Stimulated activated CD8-positive, alpha-beta memory T cell treated with anti-CD3 and anti-CD28 coated beads, Interleukin-12 subunit alpha, Interleukin-12 subunit beta, amount 100 ng/mL, for 24 hours (primary cell): ENCODE data around the gene PXN.
"Not testable (repeated sequence)": the region's sequence is repeated elsewhere in the genome, so short reads cannot be mapped to it uniquely, and the experiment has no call there.

Experiments used
- DNase-seq: peaks from one replicate; pipeline ENCODE4 v3.0.0-alpha.2; 2020; ENCODE audit errors: extremely low read depth

PXN gene

DNA sequence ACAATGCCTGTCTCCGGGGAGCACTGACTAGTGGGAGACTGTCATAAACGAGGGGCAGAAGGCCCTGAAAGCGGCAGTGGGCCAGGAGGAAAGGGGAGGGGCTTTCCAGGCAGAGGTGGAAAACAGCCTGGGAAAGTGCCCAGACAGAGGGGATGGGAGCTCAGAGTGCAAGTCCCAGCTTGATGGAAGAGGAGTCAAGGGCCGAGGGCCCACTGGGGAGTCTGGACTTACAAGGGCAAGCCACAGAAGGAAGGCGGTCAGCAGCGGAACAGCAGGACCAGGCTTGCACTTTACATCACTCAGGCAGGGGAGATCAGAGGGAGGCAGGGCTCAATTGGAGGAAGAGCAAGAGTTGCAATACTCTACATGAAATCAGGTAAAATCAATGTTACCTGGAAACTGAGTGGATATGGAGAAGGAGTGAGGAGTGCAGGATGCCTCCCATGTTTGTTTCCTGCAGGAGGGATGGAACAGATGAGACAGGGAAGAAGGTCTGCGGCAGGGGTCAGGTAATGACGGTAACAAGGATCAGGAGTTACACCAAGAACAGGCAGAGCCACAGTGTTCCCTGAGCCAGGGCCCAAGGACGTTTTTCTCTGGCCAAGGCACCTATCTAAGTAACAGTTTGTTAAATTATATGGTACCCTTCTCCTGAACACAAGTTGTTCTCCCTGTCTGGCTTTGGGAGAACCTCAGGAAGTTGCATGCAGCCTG is 23.8 kb downstream of the PXN start:
- DNase-seq: no peak

DNA sequence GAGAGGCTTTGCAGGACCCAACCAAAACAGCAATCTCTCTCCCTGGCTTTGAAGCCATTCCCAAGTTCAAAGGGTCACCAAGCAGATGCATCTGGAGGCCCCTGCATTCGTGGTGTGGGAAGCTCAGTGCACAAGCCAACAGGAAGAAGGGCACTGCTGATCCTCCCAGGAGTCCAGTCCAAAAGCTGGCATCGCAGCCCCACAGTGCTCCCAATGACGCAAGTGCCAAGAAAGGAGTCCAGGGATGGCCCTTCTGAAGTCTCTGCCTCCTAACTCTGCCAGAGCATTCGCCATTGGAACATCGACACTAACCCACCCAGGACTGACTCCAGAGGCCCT is 25.1 kb downstream of the PXN start:
- DNase-seq: no peak

DNA sequence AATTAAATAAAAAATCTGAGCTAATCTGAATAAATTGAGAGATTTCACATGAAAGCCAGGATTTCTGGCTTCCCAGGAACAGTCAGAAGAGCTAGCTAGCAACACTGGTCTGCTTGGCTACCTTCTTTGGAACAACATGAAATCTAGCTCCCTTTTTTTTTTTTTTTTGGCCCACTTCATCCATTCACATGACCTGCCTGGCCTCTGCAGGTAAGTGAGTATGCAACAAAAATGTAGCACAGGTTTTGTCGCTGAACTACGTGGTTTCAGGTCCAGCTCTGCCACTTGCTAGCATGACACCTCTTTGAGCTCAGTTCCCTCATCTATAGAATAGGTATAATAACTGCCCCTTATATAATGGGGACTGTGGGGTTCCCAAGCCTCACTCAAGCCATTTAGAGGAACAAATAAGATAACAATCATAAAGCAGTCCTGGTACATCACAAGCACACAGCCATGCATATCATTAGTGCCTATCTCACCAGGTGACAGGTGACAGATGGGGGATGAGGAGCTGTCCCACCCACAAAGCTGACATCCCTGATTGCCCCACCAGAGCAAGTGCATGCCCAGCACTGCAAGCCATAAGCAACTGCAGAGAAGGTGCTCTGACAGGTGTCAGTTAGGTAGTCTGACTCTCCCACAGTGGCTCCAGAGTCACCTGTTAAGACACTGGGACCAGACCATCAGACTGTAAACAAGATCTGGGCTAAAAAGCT is 25.6 kb downstream of the PXN start:
- DNase-seq: no peak

DNA sequence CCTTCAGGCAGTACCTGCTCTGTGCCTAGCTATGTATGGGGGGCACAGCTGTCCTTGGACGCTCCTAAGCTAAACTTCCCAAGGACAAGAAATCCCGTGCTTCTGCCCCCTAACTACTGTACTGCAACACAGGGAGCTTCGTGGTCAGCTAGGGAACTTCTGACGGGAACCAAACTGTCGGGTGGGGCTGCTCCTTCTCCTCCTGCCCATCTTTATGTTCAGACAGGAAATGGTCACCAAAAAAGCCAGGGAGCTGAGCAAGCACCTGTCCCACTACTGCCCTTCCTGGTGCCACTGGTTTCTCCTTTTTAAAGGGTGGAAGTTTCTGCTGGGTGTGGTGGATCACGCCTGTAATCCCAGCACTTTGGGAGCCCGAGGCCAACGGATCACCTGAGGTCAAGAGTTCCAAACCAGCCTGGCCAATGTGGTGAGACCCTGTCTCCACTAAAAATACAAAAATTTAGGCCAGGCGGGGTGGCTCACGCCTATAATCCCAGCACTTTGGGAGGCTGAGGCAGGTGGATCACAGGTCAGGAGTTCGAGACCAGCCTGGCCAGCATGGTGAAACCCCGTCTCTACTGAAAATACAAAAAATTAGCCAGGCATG is 26.6 kb downstream of the PXN start:
- DNase-seq: no peak

DNA sequence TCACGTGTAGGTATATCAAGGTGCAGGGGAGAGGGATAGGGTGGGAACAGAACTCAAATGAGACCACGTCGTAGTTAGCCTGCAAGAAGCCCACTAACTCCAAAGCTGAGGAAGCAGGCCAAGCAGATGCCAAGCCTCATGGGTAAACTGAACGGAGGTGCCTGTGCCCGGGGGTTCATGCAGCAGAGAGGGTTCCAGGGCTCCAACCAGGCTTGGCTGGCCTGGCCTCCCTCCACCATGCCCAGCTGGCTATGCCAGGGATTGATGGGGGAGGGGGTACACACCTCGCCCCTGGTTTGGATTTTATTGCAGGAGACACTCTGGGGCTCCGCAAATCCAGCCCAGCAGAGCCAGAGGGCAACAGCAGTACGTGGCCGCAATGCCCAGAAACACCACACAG is 27.3 kb downstream of the PXN start:
- no peak for DNase-seq

DNA sequence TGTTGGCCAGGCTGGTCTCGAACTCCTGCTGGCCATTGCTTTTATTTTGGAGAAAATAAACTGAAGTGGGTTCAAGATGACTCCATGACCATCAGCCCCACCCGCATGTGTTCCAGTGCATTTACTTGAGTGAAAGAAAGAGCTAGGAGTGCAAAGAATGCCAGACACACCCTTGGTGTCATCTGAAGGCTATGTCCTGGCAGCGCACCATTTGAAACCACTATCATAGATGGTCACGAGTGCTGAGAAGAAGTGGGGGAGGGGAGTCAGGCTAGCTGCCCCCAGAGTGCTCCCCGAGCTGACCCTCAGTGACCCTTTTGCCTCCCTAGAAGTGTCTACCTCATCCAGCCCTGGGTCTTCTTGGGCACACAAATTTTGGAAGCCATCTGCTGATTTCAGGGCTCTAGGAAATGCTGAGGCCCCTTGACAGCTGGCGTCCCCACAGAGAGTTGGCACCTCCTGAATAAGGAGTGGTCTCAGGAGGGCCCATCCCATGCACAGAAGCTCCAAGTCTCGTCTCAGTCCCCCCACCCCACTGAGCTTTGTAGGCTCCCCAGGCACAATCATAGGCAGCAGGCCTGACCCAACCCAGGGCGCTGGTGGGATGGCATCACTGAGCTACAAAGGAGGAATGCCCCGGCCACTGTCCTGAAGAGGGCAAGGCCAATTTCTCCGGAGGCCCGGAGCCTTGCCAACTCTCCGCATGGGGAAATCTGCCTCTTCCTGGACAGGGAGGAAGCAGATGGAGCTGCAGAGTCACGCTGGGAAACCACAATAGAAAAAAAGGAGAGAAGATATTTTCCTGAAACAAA is 28.0 kb downstream of the PXN start:
- no peak for DNase-seq

DNA sequence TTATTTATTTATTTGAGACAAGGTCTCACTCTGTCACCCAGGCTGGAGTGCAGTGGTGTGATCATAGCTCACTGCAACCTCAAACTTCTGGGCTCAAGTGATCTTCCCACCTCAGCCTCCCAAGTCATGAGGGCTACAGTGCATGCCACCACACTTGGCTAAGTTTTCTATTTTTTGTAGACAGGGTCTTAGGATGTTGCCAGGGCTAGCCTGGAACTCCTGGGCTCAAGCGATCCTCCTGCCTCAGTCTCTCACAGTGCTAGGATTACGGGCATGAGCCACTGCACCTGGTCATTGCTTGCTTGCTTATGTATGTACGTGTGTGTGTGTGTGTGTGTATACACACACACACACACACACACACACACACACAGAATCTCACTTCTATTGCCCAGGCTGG is 28.7 kb downstream of the PXN start:
- DNase-seq: not testable (repeated sequence)

DNA sequence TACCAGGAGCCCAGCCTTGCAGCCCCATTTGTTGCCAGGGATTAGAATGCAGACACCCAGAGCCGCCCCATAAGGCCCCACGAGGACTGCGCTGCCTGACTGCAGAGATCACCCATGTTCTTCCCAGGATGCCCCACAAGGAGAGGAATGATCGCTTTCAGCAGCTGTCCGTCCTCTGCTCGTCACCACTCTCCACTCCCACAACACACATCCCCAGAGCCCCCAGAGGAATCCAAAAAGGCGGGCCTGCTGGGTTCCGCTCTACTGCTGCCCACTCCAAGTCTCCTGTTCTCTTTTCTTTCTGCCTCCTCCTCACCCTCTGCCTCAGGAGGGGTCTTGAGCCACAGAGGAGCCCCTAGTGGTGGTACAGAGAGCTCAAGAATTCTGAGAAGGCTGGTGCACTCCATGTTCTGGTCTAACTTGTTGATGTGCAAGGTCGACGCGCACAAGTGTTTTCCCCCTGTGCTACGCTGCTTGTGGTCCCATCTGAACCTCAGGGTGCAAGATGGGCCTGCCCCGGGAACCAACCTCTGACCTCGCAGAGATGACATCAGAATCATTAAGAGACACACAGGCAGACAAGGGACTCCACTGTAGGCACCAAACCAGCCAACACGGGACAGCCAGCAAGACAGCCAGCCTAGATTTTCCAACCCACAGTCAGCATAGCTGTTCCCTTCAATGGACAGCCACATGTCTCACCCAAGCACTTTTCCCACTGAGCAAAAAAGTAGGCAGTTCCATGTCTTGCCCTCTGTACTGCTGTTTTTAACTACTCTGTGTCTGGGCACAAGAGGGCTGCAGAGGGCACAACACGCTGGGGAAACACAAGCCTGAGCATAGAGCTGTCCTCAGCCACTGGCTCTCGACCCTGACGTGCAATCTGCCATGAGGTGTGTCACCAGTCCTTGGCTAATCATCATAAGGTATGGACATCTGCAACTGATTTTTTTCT is 29.9 kb downstream of the PXN start:
- no peak for DNase-seq

DNA sequence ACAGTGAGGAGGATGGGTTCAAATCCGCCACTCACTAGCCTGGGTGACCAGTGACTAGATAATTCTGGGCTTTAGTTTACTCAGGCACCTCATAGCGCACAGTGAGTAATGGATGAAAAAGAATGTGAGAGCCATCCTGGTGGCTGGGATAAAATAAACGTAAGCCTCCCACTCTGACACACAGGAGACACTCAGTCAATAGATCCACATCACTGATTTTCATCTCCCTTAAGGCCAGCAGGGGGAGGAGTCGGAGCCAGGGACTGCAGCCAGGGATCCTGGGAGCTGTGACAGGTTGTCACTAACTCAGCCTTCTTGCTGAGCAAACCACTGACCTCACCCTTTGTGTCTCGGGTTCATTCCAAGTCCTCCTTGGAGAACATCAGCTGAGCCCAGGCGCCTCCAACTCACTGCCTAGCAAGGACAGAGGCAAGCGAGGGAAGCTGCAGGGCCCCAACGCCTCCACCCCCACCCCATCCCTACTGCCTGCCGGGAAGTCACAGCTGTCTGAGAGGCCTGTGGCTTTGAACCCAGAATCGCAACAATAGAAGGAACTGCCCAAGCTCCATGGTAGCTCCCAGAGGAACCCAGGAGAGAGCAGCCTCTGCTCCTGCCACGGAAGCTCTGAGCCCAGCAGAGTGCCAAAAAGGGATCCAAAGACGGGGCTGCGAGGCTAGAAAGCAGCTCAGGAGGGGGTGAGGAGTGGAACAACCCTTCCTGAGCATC is 30.7 kb downstream of the PXN start:
- no peak for DNase-seq

DNA sequence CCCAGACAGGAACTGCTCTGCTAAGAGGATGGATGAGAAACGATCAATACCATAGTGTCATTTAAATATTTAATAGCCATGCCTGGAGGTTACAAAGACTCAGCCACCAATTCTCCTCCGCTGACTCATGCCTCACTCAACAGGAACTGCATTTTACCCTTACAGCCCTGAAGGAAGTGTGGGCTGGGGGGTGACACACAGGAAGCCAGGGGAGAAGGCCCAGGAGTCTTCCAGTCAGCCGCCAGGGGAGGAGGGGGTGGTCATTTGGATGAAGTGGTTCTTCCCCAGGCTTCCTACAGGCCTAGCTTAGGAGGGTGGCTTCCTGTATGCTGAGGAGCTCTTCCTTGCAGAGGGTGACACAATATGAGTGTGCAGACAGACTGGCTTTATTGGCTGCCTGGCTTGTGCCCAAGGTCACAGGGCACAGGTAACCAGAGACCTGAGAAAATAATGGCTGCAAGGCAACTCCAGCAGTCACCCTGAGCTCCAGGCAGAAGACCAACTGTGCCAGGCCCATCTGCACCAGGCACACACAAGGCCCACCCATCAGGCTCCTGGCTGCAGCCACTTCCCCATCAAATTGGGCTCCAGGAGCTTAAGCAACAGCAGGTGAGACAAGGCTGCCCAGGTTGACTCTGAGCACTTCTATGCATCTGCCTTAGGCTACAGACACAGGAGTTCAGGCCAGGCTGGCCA is 34.1 kb downstream of the PXN start:
- peak; percentile 54 for DNase-seq

DNA sequence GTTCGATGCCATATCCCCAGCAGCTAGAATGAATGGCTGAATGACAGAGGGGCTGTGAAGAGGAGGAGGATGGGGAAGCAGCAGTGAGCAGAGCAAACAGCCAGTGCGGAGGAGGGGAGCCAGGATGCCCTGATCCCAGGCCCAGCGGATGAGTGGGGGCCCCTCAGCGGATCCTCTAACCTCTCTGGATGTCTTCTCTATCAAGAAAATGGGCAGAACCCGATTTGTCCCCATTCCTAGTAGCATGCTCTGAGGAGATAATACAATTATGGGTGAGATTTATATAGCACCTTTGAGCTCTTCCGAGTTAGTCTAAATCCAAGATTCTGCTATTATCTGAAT is 34.6 kb downstream of the PXN start:
- no peak for DNase-seq

DNA sequence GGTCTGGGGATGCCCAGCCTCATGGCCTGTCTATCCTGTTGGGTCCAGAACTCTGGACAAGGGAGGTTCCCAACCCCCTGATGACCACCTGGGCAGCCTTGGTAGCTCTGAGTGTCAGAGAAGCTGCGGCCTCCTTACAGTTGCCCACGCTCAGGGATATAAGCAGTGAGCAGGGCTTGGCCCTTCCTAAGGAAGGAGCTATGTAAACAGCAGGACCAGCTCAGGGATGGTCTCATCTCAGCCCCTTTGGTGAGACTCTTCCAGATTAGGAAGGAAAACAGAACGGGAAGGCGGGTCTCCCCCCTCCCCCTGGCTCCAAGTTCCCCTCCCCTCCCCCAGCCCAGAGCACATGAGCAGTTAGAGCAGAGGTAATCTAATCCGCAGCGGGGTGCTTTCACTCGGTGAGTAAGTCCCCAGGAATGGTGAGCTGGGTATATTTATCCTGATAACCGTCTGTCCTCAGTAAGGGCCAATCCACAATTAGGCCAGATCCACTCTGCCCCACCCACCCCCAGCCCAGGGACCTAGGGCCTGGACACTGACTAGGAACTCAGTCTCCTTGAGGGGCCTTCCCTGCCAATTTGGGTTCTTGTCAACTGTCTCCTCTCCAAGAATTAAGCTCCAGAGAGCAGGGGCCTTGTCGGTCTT is 35.1 kb downstream of the PXN start:
- no peak for DNase-seq

DNA sequence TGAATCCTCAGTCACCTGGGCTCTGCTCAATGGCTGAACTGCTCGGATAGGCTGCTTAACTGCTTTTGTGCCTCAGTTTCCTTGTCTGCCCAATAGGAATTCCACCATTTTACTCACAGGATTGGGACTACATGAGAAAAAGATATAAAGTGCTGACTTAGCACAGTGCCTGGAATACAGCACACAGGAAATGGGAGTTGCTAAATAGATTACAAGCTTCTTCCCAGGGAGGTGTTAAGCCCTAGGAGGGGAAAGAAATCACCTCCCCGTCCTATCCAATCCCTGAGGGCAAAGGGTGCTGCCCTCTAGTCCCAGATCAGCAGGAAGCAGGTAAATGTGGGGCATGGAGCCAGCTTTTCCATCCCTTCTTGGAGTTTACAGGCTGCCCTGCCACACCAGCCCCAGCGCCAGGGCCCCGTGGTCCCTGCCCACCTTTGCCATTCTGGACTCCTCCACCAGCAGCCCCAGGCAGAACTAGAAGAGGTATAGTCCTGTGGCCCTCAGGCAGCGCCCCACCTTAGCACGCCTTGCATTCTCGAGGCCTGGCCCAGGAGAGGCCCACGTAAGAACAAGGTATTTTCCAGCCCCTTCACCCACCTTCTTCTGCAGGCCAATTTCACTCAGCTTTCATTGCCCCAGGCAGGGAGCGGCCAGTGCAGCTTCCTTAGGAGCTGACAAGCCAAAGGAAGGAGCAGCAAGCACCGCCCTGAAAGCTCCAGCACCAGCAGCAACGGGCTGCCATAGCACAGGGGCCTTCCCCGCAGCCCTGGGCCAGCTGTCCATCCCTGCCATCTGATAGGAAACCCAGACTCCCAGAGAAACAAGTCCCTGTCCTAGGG is 35.8 kb downstream of the PXN start:
- no peak for DNase-seq

DNA sequence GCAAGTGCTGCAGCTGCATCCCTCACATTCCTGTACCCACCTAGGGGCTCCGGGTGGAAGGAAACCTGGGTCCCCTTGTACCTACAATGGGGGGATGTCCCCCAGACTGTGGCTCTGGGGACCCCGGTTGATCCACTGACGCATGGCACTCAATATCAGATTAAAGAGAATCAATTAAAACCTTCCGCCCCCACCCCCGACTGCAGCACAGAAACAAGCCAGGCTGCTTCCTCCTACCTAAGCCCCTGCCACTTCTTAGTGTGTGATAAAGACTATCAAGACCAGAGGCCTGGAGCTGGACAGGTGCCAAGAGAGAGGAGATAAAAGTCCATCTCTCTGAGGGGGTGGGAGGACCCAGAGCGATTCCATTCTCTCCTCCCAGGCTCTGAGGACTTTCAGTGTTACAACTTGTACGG is 36.5 kb downstream of the PXN start:
- DNase-seq: no peak

DNA sequence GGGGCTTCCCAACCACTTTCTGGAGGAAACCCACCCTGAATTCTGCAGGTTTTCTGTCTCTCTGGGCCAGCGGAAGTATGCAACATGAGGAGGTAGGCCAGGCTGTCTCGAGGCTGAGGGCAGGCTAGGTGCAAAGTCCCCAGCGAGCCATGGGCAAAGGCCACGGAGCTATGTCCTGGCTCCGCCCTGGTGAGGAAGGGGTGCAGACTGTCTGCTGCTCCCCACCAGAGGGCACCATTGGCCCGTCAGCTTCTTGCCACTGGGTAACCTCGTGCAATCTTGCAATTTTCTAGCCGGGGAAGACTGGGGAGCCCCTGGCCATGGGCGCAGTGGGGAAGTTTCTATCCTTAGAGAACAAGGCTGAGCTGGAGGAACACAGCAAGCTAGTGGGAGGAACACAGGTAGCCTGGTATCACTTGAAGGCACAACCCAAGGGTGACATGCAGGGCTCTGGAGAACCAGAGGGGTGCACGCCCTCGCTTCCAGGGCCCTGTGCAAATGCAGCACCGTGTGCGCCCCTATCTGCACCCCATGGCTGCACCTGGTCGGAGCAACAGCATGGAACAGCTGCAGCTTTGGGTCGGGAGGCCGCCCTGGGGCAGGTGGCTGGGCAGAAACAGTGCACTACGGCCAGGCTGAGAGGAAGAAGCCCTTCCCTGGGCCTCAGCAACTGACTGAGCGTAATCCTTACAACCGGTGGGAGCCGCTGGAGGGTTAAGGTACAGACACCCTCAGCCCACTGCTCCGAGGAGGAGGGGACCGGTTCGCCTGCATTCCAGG is 37.0 kb downstream of the PXN start:
- DNase-seq: peak; percentile 74

DNA sequence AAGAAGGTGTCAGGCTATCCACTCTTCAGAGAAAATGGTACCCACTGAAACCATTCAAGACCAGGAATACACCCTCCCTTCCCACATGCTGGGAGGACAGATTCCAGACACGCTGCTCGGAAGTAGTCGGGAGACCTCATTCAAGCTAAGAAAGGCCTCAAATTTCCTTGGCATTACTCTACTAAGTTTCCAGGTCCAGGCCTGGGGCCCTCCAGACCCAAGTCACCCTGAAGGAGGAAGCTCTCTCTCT is 37.6 kb downstream of the PXN start:
- DNase-seq: no peak

DNA sequence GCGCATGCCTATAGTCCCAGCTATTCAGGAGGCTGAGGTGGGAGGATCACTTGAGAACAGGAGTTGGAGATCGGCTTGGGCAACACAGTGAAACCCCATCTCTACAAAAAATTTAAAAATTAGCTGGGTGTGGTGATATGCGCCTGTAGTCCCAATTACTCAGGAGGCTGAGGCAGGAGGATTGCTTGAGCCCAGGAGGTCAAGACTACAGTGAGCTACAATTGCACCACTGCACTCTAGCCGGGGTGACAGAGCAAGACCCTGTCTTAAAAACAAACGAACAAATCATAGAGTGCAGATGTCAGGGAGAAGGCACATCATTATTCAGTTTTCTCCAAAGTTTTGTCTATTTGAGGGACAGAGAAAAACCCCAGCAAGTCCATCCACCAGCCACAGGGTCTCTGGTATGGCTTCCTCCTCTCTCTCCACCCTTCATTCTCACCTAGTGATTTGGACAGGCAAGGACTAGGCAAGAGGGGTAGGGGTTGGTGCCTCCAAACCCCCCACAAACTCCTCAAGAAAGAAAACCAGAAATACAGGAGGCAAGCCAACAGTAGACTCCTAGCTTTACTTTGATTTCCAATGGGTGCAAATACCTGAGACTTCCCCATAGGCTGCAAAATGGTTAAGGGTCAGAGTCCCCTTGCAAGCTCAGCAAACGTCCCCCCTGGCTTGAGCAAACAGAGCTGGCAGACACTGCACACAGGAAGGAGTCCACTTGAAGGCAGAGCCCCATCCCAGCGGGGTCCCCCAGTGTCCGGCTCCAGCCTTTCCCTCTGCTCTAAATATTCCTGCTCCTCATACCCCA is 38.1 kb downstream of the PXN start:
- DNase-seq: no peak
